GM18517 (cell line): Measurements from ENCODE around the gene CAVIN4.

Experiments used
- ATAC-seq: cut with Tn5 transposase; IDR thresholded peaks from one replicate; pipeline ENCODE4 v1.9.1; 2021; ENCODE audit warnings: mild to moderate bottlenecking, moderate library complexity; ENCODE audit not compliant: unreplicated experiment

CAVIN4 gene

DNA sequence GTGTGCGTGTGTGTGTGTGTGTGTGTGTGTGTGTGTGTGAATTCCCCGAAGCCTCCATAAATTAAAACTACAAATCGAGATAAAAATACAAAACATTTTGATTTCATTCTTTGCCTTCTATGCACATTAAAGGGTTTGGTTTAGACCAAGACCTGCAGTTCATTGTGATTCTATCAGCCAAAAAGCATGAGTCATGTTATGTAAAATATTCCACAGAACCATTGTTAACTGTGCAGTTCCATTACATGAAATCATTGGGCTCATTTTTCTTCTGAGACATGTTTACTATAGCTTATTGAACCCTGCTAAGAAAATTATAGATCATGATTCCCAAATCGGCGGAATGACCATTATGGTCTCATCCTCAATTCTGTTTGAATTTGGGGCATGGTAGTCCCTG is 11.7 kb downstream of the CAVIN4 start:
- ATAC-seq, result no peak

DNA sequence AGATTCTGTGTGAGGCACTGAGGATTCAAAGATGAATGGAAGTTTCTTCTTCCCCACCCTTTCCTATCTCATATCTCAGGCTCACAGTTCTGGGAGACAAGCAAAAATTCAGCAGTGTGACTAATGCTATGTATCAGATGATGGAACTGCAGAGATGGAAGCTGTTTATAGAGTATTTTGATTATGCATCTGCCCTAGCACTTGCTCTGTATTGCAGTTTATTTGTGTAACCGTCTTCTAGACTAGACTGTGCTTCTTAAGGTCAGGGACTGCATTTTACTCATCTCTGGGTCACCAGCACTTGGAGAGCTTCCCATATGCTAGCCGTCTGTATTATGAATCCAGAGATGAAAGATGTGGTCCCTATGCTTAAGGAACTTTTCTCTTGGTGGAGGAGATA is 12.6 kb downstream of the CAVIN4 start:
- no peak for ATAC-seq

DNA sequence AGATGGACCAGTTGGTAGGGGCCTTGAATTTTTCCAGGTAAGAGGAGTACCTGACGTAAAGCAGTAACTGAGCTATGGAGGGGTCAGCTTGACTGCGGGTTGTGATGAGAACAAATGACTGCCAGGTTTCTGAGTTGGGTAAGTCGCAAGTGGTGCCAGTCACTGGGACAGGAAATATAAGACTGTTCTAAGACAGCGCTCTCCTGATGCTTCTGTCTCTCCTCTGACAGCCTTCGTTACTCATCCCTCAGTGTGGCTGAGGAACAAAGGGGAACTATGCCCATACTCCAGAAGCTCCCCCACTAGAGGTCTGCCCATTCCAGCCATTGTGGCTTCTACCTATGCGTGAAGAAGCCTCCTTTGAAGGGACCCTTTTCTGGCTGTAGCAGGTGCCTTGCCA is 13.3 kb downstream of the CAVIN4 start:
- ATAC-seq, result no peak

DNA sequence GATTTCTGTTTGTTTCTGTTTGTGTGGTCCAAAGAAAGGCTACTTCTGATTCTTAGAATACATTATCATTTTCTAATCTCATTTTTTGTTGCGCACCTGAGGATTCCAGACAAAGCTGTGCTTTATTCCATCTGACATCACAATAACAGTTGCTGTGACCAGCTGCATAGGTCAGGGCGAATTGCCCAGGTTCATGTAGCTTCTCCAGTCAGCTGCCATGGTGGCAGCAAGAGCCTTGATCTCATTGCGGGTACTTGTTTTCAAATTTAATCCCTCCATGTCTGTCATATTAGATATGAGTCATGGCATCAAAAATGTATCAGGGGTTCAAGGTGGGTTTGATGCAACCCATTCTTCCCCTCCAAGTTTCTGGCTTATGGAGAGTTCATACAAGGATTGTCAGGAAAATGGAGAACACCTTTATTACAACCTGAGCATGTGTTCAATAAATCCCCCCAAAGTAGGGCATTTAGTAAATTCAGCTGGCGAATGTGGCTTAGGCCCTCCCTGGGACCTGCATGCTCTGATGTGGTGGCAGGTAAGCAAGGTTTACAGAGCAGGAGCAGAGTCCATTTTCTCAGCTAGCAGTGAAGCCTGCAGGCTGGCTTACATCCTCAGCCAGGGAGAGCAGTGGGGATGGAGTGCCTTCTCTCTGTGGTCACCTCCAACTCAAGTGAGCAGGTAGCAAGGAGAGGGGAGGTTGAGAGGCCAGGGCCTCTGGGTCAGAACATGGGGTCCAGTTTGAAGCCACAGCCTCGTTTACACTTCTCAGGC is 13.9 kb downstream of the CAVIN4 start:
- ATAC-seq, result no peak

DNA sequence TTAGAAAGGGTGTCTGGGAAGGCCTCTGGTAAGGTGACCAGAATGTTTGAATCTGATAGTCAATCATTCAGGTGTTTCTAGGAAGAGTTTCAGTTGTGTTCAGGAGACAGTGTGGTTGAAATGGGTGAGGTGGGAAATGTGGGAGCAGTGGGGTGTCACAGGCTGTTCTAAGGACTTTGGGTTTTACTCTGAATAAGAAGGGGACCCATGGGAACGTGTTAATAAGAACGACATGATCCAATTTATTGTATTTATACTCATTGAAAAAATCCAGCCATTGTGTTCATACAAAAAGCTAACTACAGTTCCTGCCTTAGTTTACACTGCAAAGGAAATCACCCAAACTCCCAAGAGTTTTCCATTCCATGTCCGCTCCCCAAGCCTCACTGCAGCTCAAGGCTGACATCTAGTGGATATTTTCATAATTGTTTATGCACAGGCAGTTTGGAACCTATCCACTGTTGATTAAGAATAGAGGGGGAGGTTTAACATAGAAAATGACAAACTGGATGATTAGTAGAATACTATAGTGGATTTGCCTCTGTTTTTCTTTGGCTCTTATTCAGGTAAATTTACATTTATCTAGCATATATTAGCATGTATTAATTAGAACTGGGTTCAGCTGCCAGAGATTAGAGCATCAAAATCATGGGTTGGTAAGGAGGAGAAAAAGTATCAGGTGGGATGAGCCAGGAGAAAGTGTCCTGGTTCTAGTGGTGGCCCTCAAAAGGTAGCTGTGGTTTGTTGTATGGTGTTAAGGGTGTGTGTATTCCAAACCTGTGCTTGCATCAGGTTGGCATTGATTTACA is 17.7 kb downstream of the CAVIN4 start:
- peak; percentile 58 for ATAC-seq

DNA sequence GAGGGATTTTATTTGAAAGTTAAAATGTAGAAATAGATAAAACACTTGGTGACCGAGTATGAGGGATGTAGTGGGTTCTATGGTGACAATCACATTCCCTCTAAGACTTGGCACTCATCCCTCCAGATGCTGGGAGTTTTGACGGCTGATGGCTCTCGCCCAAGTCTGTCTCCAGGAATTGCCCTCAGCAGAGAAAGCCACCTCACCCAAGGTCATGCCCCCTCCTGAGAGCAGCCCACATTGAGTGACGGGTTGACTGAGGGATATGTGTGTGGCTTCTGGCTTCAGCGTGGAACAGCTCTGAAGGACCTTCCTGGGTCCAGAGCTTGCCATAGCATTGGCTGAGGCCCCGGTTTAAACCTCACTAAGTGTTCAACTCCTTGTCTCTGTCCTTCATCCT is 19.4 kb downstream of the CAVIN4 start:
- ATAC-seq, result no peak

DNA sequence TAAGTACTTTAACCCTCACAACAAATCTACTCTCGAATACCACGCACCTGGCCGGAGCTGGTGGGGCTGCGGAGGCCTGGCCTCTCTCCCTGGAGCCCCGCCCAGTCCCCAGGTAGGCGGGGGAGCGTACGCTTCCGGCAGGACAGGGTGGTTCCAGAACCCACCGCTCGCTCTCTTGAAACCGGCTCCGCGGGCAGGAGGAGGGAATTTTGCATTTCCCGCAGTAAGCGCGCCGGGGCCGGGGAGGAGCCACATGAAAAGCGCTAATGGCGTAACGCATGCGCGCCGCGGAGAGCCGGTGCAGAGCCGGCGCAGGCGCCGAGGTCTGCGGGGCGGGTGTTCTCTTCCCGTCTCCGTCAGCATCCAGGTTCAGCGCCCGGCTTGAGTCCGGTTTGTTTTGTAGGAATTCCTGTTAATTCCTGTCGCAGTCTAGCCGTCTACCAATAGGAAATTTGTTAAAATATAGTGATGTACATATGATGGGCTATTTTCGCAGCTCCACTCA is 20.8 kb downstream of the CAVIN4 start:
- ATAC-seq, result peak; percentile 51

DNA sequence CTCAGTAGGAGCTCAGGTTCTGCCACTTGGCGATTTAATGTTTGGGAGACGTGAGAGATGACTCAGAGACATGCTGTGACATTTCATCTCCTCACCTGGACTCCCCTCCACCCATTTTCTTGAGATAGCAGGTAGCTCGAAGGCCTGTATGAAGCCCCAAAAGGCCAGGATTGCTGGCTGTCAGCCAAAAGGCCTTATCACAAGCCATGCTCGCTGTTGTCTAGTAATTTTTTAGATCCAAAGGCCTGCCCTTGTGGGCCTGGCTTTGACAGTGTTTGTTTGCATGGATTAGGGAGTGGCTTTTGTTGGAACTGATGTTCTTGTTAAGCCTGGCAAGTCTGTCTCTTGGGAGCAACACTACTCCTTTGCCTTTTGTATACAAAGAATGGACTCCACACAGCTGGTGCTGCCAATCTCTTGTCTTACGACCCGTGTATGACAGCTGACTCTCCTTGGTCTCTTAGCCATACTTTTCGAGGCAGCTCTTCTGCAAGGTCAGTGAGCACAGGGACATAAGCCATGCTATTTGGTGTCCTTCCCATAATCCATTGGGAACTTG is 22.7 kb downstream of the CAVIN4 start:
- ATAC-seq, result no peak

DNA sequence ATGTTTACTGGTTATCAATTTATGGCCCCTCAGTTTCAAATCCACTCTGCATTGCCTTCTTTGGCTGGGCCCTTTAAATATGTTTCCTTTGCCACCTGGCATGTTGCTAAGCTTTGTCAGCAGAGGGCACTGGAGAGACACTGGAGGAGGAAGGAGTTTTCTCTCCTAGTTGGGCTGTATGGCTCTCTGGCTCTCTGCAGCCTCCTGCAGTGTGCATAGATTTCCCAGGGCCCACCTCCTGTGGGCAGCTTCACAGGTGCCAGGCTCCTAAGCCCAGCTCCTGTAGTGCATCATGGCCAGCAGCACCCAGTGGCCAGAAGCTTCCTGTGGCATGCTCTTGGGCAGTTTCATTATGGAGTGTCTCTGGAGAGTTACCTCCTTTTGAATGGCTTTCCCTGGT is 23.3 kb downstream of the CAVIN4 start:
- ATAC-seq, result peak; percentile 55

DNA sequence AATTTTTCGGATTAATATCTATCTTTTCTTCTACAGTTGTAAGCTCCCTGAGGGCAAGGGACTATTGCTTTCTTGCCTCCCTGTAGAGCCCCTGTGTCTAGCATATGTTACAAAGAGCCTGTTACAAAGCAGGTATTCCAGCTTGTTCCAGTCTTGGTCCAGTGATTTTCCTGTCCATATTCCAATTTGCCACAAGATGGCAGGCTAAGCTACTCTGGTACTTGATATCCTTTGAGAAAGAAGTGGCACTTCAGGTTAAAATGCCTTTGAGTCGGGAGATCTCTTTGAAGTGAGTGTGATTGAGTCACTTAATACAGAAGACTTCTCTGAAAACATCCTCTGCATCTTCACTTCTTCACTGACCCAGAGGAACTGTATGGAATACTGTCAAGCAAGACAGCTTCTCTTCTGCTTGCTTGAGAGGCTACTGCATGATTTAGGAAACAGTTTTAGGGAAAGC is 24.5 kb downstream of the CAVIN4 start:
- ATAC-seq, result no peak

DNA sequence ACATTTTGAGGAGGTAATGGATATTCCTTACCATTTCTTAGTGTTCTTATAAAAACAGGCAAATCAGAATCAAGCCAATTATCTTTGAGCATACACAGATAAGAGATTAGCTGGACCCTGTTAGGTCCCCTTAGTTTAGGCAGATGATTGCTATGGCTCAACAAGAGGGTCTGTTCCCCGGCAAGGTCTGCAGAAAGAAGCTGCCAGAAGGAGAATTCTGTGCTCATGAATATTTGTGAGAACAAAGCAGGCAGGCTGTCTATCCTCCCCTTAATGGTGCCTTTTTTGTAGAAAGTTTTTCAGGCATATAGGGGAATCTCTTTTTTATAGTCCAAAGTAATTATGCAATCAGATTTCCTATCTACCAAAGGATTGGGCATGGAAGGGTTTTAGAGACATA is 27.5 kb downstream of the CAVIN4 start:
- ATAC-seq, result no peak

DNA sequence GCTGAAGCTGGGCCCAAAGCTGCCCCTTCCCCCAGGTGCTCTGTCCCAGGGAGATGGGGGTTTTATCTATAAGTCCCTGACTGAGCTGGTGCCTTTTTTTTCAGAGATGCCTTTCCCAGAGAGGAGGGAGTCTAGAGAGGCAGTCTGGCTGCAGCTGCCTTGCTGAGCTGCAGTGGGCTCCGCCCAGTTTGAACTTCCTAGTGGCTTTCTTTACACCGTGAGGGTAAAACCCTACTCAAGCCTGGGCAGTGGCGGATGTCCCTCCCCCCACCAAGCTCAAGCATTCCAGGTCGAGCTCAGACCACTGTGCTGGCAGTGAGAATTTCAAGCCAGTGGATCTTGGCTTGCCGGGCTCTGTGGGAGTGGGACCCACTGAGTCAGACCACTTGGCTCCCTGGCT is 41.3 kb downstream of the CAVIN4 start:
- no peak for ATAC-seq

DNA sequence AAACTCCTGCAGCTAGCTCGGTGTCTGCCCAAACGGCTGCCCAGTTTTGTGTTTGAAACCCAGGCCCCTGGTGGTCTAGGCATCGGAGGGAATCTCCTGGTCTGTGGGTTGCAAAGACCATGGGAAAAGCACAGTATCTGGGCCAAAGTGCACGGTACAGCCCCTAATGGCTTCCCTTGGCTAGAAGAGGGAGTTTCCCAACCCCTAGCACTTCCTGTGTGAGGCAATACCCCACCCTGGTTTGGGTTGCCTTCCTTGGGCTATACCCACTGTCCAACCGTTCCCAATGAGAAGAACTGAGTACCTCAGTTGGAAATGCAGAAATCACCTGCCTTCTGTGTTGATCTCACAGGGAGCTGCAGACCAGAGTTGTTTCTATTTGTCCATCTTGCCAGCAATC is 41.8 kb downstream of the CAVIN4 start:
- ATAC-seq, result no peak

DNA sequence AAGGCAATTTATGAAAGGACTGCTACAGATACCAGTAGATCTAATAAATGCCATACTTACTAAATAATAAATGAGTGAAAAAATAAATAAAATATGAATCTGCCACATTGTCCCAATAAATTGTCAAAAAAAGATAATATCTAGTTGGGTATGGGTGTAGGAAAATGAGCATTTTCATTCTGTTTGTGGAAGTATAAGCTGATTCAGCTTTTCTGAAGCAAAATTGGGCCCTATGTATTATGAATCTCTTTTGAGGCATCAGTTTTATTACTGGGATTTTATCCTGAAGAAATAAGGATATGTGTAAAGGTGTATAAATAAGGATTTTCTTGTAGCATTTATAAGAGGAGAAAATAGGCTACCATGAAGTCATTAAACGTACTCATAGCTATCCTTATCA is 46.1 kb downstream of the CAVIN4 start:
- no peak for ATAC-seq

DNA sequence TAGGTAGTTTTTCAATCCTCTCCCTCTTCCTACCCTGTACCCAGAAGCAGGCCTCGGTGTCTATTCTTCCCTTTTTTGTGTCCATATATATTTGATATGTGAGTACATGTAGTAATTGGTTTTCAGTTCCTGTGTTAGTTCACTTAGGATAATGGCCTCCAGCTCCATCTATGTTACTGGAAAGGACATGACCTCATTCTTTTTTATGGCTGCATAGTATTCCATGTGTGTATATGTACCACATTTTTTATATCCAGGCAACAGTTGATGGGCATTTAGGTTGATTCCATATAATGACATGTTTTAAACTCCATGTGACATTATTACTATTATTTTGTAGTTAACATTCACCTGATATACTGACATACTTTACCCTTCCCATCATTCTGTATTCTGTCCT is 49.1 kb downstream of the CAVIN4 start:
- ATAC-seq, result no peak

DNA sequence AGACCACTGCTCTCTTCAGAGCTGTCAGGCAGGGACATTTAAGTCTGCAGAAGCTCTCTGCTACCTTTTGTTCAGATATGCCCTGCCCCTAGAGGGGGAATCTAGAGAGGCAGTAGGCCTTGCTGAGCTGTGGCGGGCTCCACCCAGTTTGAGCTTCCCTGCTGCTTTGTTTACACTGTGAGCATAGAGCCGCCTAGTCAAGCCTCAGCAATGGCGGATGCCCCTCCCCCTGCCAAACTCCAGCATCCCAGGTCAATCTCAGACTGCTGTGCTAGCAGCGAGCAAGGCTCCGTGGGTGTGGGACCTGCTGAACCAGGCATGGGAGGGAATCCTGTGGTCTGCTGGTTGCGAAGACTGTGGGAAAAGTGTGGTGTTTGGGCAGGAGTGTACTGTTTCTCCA is 59.9 kb downstream of the CAVIN4 start:
- no peak for ATAC-seq
